Liver (tissue), 9 donors: ENCODE results near the gene STXBP1. TPM values are rescaled to one million over a fixed set of nuclear protein-coding genes. Genes with fewer than 3 reads are reported as not detected.

ENCODE experiments used
- DNase-seq: peaks from one replicate; pipeline ENCODE4 v3.0.0-alpha.2; 2017; ENCODE audit warnings: low spot score
- H3K27ac ChIP-seq, 2 donors: one replicate each; pipeline ENCODE4 v1.7.0; 2013; ENCODE audit warnings: inconsistent platforms in 2 of 2, low read length in 2 of 2, control low read depth in 1 of 2, low read depth in 1 of 2, mild to moderate bottlenecking in 1 of 2
- H3K27me3 ChIP-seq, 4 donors: one replicate each; pipeline versions ENCODE4 v1.6.1 to v1.7.0; 2013; ENCODE audit warnings: low read length in 3 of 4, inconsistent platforms in 1 of 4, mild to moderate bottlenecking in 1 of 4, moderate library complexity in 1 of 4; ENCODE audit not compliant: control insufficient read depth in 4 of 4, insufficient read depth in 4 of 4
- H3K36me3 ChIP-seq, 4 donors: one replicate each; pipeline versions ENCODE4 v1.6.1 to v1.7.0; 2013; ENCODE audit warnings: low read length in 3 of 4, mild to moderate bottlenecking in 3 of 4, low read depth in 1 of 4, moderate library complexity in 1 of 4; ENCODE audit not compliant: control insufficient read depth in 4 of 4, insufficient read depth in 3 of 4
- H3K4me1 ChIP-seq, 4 donors: one replicate each; pipeline versions ENCODE4 v1.6.1 to v1.7.0; 2013; ENCODE audit warnings: low read length in 3 of 4, mild to moderate bottlenecking in 3 of 4, moderate library complexity in 1 of 4; ENCODE audit not compliant: control insufficient read depth in 4 of 4, insufficient read depth in 4 of 4
- H3K4me3 ChIP-seq, 3 donors: one replicate each; pipeline versions ENCODE4 v1.6.1 to v1.7.0; 2013; ENCODE audit warnings: low read length in 3 of 3, control low read depth in 1 of 3, low read depth in 1 of 3, mild to moderate bottlenecking in 1 of 3
- H3K9ac ChIP-seq, 2 donors: one replicate each; pipeline ENCODE4 v1.7.0; 2013; ENCODE audit warnings: low read length in 2 of 2, mild to moderate bottlenecking in 2 of 2, moderate library complexity in 2 of 2, control low read depth in 1 of 2, low read depth in 1 of 2
- H3K9me3 ChIP-seq, 4 donors: one replicate each; pipeline versions ENCODE4 v1.6.1 to v1.7.0; 2013; ENCODE audit warnings: low read length in 3 of 4; ENCODE audit not compliant: control insufficient read depth in 4 of 4
- ATF3 ChIP-seq: IDR thresholded peaks from 2 replicates; pipeline ENCODE4 v1.6.1; 2016; ENCODE audit warnings: antibody characterized with exemption
- FOXA1 ChIP-seq: IDR thresholded peaks from 2 replicates; pipeline ENCODE4 v1.6.1; 2016; ENCODE audit warnings: antibody characterized with exemption
- FOXA2 ChIP-seq: IDR thresholded peaks from 2 replicates; pipeline ENCODE4 v1.6.1; 2016; ENCODE audit warnings: antibody characterized with exemption
- GABPA ChIP-seq, 2 donors: IDR thresholded peaks in 1 of 2; conservative IDR thresholded peaks in 1 of 2; 2 replicates each; pipeline ENCODE4 v1.6.1; 2016; ENCODE audit warnings: antibody characterized with exemption in 2 of 2, mild to moderate bottlenecking in 1 of 2, moderate library complexity in 1 of 2
- HNF4A ChIP-seq, 2 donors: conservative IDR thresholded peaks; 2 replicates each; pipeline ENCODE4 v1.6.1; 2016; ENCODE audit warnings: antibody characterized with exemption in 2 of 2, mild to moderate bottlenecking in 2 of 2
- HNF4G ChIP-seq: IDR thresholded peaks from 2 replicates; pipeline ENCODE4 v1.6.1; 2016; ENCODE audit warnings: antibody characterized with exemption
- MAX ChIP-seq: IDR thresholded peaks from 2 replicates; pipeline ENCODE4 v1.6.1; 2016; ENCODE audit warnings: antibody characterized with exemption
- NR2F2 ChIP-seq: IDR thresholded peaks from 2 replicates; pipeline ENCODE4 v1.6.1; 2016; ENCODE audit warnings: antibody characterized with exemption
- RAD21 ChIP-seq, 2 donors: IDR thresholded peaks; 2 replicates each; pipeline ENCODE4 v1.6.1; 2016; ENCODE audit warnings: antibody characterized with exemption in 2 of 2, mild to moderate bottlenecking in 2 of 2
- REST ChIP-seq: IDR thresholded peaks from 2 replicates; pipeline ENCODE4 v1.6.1; 2016; ENCODE audit warnings: antibody characterized with exemption, mild to moderate bottlenecking
- RXRA ChIP-seq, 2 donors: IDR thresholded peaks; 2 replicates each; pipeline ENCODE4 v1.6.1; 2017 to 2018; ENCODE audit warnings: antibody characterized with exemption in 2 of 2, mild to moderate bottlenecking in 1 of 2
- SP1 ChIP-seq: IDR thresholded peaks from 2 replicates; pipeline ENCODE4 v1.6.1; 2018; ENCODE audit warnings: antibody characterized with exemption, mild to moderate bottlenecking
- TAF1 ChIP-seq: conservative IDR thresholded peaks from 2 replicates; pipeline ENCODE4 v1.6.1; 2016; ENCODE audit warnings: antibody characterized with exemption, mild to moderate bottlenecking
- YY1 ChIP-seq: IDR thresholded peaks from 2 replicates; pipeline ENCODE4 v1.6.1; 2016; ENCODE audit warnings: antibody characterized with exemption, mild to moderate bottlenecking
- ZBTB33 ChIP-seq: IDR thresholded peaks from 2 replicates; pipeline ENCODE4 v1.6.1; 2016; ENCODE audit warnings: antibody characterized with exemption
- WGBS: extraction: QIAGEN DNeasy Blood & Tissue Kit; methylation state at CpG from one replicate; pipeline ENCODE4 v1.1.7; 2013; 5-methylcytosine and 5-hydroxymethylcytosine counted together
- polyA plus RNA-seq, 2 donors: library from polyadenylated mRNA; stranded (reverse) in 1 of 2; unstranded in 1 of 2; fragments of 200-250 nt in 1 of 2; fragments of >200 nt in 1 of 2; fragmentation: Nextera tagmentation in 1 of 2; extraction: Ambion mirVana in 1 of 2; gene quantifications; one replicate each; pipeline versions ENCODE4 v1.2.1 to v1.2.3, GENCODE V29; 2013 to 2015
- total RNA-seq, 2 donors: library from RNA; depleted of rRNA; stranded (reverse); fragments of >200 nt; gene quantifications; one replicate each; pipeline ENCODE4 v1.2.3, GENCODE V29; 2014
- donor health status: healthy.
- donor health status: healthy.
- donor health status: healthy.
- donor health status: healthy.
- donor health status: healthy.

Gene STXBP1
- total and polyA plus RNA-seq, 4 donors: 1.7 to 4.6 (median 2.3) TPM

DNA sequence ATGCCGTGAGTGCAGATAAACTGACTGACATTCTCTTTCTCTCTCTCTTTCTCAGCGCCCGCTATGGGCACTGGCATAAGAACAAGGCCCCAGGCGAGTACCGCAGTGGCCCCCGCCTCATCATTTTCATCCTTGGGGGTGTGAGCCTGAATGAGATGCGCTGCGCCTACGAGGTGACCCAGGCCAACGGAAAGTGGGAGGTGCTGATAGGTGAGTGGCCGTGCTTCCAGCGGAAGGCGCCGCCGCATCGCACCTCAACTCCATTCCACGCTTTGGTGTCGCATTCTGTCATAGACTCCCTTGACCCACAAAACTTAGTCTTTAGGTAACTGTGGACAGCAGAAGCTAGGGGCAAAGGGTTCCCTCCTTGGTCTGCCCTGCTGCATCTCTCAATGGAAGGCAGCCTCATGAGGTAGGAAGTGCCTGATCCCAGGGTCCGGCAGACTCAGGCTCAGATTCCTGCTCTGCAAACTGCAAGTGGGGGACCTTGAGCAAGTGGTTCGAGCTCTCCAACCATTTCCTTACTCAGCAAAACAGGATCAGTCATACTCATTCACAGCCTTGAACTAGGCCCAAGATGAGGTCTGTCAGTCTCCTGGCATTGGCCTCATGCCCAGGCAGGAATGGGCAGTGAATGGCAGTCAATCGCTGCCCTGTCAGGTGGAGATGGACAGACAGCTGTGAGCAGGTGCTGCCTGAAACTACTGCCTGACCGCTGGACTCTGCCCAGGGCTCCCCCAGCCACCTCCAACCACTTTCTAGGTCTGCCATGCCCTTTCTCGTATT, 70.5 kb downstream of the STXBP1 start:
- TF ChIP-seq FOXA2 (no peak), RAD21 (IDR thresholded peaks at IDR 0.05) (no peak), TAF1 (no peak)
- Histone ChIP-seq H3K9me3 (no peaks in the 10 kb centered on the region), H3K4me3 (no peak overlapping the region), H3K27ac (no peak overlapping the region), H3K27me3 (no peaks in the 10 kb centered on the region), H3K9ac (no peak overlapping the region), H3K36me3 (peaks cover 0 to 5% (median 0%) of the 10 kb centered on the region in 4 donors), H3K4me1 (no peaks in the 10 kb centered on the region)
- DNase-seq: no peak
- WGBS: 91% methylated on average over 23 of the region's 23 CpGs

GRCh38 chr9:127683723-127684122, 71.6 kb downstream of the STXBP1 start:
- Histone ChIP-seq H3K27ac (no peak overlapping the region), H3K4me1 (no peaks in the 10 kb centered on the region), H3K27me3 (no peaks in the 10 kb centered on the region), H3K36me3 (peaks cover 0 to 5% (median 0%) of the 10 kb centered on the region in 4 donors), H3K9ac (no peak overlapping the region), H3K9me3 (no peaks in the 10 kb centered on the region), H3K4me3 (no peak overlapping the region)
- no peak for DNase-seq
- WGBS: 97% methylated on average over 5 of the region's 5 CpGs
- TF ChIP-seq HNF4A (conservative IDR thresholded peaks at IDR 0.05): no peak
- no peak for TF ChIP-seq TAF1
- no peak for TF ChIP-seq ATF3
- no peak for TF ChIP-seq GABPA (IDR thresholded peaks at IDR 0.05 in 1 of 2, conservative IDR thresholded peaks at IDR 0.05 in 1 of 2)
- TF ChIP-seq FOXA1: no peak
- no peak for TF ChIP-seq YY1
- no peak for TF ChIP-seq ZBTB33
- no peak for TF ChIP-seq RAD21 (IDR thresholded peaks at IDR 0.05)
- no peak for TF ChIP-seq NR2F2
- TF ChIP-seq REST: no peak
- TF ChIP-seq FOXA2: no peak
- no peak for TF ChIP-seq MAX
- TF ChIP-seq SP1: no peak
- TF ChIP-seq HNF4G: no peak
- no peak for TF ChIP-seq RXRA (IDR thresholded peaks at IDR 0.05)
